Effector memory CD4-positive, alpha-beta T cell (primary cell): Measurements from ENCODE around the gene FRMD1.

Source experiments
- DNase-seq, 3 donors: peaks; one replicate each; pipeline ENCODE4 v3.0.0-alpha.2; 2020
- H3K27ac ChIP-seq: 2 replicates; pipeline ENCODE4 v1.7.0; 2013; ENCODE audit warnings: mild to moderate bottlenecking, low read length, moderate library complexity; ENCODE audit not compliant: insufficient read depth, poor library complexity, severe bottlenecking
- H3K27me3 ChIP-seq: replicated peaks from 2 replicates; pipeline ENCODE4 v1.7.0; 2013; ENCODE audit warnings: mild to moderate bottlenecking, low read length; ENCODE audit not compliant: insufficient read depth, control insufficient read depth, poor library complexity, severe bottlenecking
- H3K36me3 ChIP-seq: 2 replicates; pipeline ENCODE4 v1.7.0; 2013; ENCODE audit warnings: mild to moderate bottlenecking, low read length, moderate library complexity; ENCODE audit not compliant: control insufficient read depth, insufficient read depth
- H3K4me1 ChIP-seq: 2 replicates; pipeline ENCODE4 v1.7.0; 2013; ENCODE audit warnings: low read length, mild to moderate bottlenecking; ENCODE audit not compliant: control insufficient read depth, insufficient read depth, poor library complexity, severe bottlenecking
- H3K4me3 ChIP-seq: 2 replicates; pipeline ENCODE4 v1.7.0; 2013; ENCODE audit warnings: low read length, low read depth, mild to moderate bottlenecking; ENCODE audit not compliant: insufficient read depth, poor library complexity, severe bottlenecking
- H3K9me3 ChIP-seq: 2 replicates; pipeline ENCODE4 v1.7.0; 2013; ENCODE audit warnings: mild to moderate bottlenecking, low read length, moderate library complexity; ENCODE audit not compliant: control insufficient read depth

Gene FRMD1

GRCh38 chr6:168043848-168044415, 35.1 kb downstream of the FRMD1 start:
- no peaks in the 10 kb centered on the region for H3K9me3 ChIP-seq
- no peaks in the 10 kb centered on the region for H3K27me3 ChIP-seq
- H3K4me1 ChIP-seq: no peaks in the 10 kb centered on the region
- no peak overlapping the region for H3K4me3 ChIP-seq
- no peak overlapping the region for H3K27ac ChIP-seq
- no peak for DNase-seq
- H3K36me3 ChIP-seq: no peaks in the 10 kb centered on the region

GRCh38 chr6:168043193-168043847, 35.7 kb downstream of the FRMD1 start:
- H3K4me1 ChIP-seq: no peaks in the 10 kb centered on the region
- H3K9me3 ChIP-seq: no peaks in the 10 kb centered on the region
- H3K27ac ChIP-seq: no peak overlapping the region
- no peaks in the 10 kb centered on the region for H3K27me3 ChIP-seq
- no peaks in the 10 kb centered on the region for H3K36me3 ChIP-seq
- no peak overlapping the region for H3K4me3 ChIP-seq
- DNase-seq: no peak

- Histone ChIP-seq H3K27me3 (no peaks in the 10 kb centered on the region), H3K27ac (no peak overlapping the region), H3K4me1 (no peaks in the 10 kb centered on the region), H3K4me3 (no peak overlapping the region), H3K36me3 (no peaks in the 10 kb centered on the region), H3K9me3 (no peaks in the 10 kb centered on the region)
- no peak for DNase-seq
These were observed 36.4 kb downstream of the FRMD1 start for GRCh38 chr6:168042426-168043192.

GRCh38 chr6:168041928-168042327, 37.1 kb downstream of the FRMD1 start:
- no peaks in the 10 kb centered on the region for H3K9me3 ChIP-seq
- no peak overlapping the region for H3K27ac ChIP-seq

GRCh38 chr6:168040856-168041496, 38.0 kb downstream of the FRMD1 start:
- no peak overlapping the region for H3K4me3 ChIP-seq
- no peaks in the 10 kb centered on the region for H3K27me3 ChIP-seq
- no peaks in the 10 kb centered on the region for H3K4me1 ChIP-seq
- no peak overlapping the region for H3K27ac ChIP-seq
- H3K9me3 ChIP-seq: no peaks in the 10 kb centered on the region
- no peaks in the 10 kb centered on the region for H3K36me3 ChIP-seq
- no peak for DNase-seq

More at GRCh38 chr6:168041928-168042327, 37.1 kb downstream of the FRMD1 start:
- DNase-seq: no peak
- Histone ChIP-seq H3K4me3 (no peak overlapping the region), H3K4me1 (no peaks in the 10 kb centered on the region), H3K27me3 (no peaks in the 10 kb centered on the region), H3K36me3 (no peaks in the 10 kb centered on the region)

- DNase-seq: no peak
- H3K4me1 ChIP-seq: no peaks in the 10 kb centered on the region
- H3K27ac ChIP-seq: no peak overlapping the region
- H3K9me3 ChIP-seq: no peaks in the 10 kb centered on the region
- no peak overlapping the region for H3K4me3 ChIP-seq
- no peaks in the 10 kb centered on the region for H3K27me3 ChIP-seq
- H3K36me3 ChIP-seq: no peaks in the 10 kb centered on the region
These were observed 39.2 kb downstream of the FRMD1 start for GRCh38 chr6:168039849-168040248.

- no peaks in the 10 kb centered on the region for H3K9me3 ChIP-seq
- H3K36me3 ChIP-seq: no peaks in the 10 kb centered on the region
- DNase-seq: no peak
- no peaks in the 10 kb centered on the region for H3K27me3 ChIP-seq
- H3K4me1 ChIP-seq: no peaks in the 10 kb centered on the region
- H3K4me3 ChIP-seq: no peak overlapping the region
- H3K27ac ChIP-seq: no peak overlapping the region
These were observed 39.7 kb downstream of the FRMD1 start for GRCh38 chr6:168039301-168039700.

GRCh38 chr6:168038576-168039140, 40.4 kb downstream of the FRMD1 start:
- Histone ChIP-seq H3K4me1 (no peaks in the 10 kb centered on the region), H3K4me3 (no peak overlapping the region), H3K9me3 (no peaks in the 10 kb centered on the region), H3K27me3 (no peaks in the 10 kb centered on the region), H3K36me3 (no peaks in the 10 kb centered on the region), H3K27ac (no peak overlapping the region)
- DNase-seq: no peak

- Histone ChIP-seq H3K4me1 (no peaks in the 10 kb centered on the region), H3K4me3 (no peak overlapping the region), H3K27ac (no peak overlapping the region), H3K9me3 (no peaks in the 10 kb centered on the region), H3K36me3 (no peaks in the 10 kb centered on the region), H3K27me3 (no peaks in the 10 kb centered on the region)
- no peak for DNase-seq
These were observed 41.2 kb downstream of the FRMD1 start for GRCh38 chr6:168037856-168038255.
